HG03159 (cell line): ENCODE results near the gene HMGB2.

Experiments used
- ATAC-seq: cut with Tn5 transposase; IDR thresholded peaks from one replicate; pipeline ENCODE4 v1.9.1; 2021; ENCODE audit warnings: mild to moderate bottlenecking, moderate library complexity; ENCODE audit not compliant: unreplicated experiment

Gene HMGB2

DNA sequence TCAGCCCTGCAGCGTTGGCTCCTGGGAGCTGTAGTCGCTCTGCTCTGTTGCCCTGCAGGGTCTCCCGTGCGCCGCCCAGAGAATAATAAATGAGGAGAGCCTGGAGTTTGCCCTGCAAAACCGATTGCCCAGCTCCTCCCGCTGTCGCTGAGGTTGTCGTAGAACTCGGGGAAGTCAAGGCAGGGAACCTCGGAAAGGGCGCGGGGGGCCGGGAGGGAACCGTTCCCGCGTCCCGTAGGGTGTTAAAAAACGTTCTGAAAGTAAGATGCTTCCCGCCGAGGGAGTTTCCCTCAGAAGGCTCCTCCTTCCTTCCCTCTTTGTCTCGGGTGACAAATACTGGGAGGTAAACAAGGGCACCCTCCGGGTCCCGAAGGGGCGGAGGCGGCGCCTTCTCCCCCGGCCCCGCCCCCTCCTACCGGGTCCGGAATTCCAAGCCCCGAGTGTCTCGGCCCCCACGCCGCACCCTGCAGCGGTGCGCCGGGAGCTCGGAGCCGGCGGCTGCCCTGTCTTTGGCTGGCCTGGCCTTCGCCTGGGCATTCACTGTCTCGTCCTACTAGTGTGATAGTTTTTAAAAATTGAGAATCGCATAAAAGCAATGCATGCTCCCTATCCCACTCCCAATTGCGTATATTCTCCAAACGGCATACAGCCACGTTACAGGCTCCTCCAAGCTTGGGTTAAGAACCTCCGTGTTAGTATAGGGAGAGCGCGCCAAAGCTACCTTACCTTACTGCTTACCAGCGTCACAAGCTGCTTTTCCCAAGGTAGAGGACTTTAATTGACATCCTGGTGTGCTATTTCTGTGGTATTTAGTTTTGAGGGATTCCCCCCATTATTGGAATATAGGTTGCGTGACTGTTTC is 964 bp upstream of the HMGB2 start:
- ATAC-seq: peak; percentile 11

DNA sequence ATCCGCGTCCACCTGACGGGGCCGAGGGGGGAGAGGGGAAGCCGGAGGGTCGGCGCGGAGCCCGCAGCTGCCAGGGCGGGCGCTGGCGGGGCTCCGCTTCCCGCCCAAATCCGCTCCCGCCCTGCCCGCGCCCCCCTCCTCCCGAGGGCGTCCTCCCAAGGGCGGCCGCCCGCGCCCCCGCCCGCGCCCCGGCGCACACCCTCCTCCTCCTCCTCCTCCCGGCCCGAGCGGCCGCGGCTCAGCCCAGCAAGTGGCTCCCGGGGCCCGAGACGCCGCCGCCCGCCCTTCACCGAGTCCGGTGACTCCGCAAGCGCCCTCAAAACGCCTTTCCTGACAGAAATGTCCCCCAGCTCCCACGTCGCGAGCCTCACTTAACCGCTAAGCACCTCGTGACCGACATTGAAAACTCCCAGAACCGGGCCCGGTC is 487 bp downstream of the HMGB2 start:
- peak; percentile 1 for ATAC-seq

- no peak for ATAC-seq
Measured at GRCh38 chr4:173332963-173333657, 1.0 kb downstream of the HMGB2 start.

DNA sequence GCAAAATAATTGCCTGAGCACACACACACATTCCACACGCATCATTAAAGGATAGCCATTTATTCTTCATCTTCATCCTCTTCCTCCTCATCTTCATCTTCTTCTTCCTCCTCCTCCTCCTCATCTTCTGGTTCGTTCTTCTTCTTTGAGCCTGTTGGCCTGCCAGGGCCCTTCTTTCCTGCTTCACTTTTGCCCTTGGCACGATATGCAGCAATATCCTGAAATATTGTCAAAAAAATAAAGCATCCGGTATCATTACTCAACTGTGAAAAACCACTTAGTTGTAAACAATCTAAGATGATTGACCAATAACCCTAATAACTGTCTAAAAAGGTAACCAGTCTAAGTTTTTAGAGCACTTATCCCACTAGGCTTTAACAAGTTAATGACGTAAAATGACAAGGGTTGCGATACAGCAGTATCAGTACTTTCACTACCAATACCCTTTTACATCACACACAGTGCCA is 2.1 kb downstream of the HMGB2 start:
- no peak for ATAC-seq

GRCh38 chr4:173330590-173330989 is 3.6 kb downstream of the HMGB2 start:
- no peak for ATAC-seq

DNA sequence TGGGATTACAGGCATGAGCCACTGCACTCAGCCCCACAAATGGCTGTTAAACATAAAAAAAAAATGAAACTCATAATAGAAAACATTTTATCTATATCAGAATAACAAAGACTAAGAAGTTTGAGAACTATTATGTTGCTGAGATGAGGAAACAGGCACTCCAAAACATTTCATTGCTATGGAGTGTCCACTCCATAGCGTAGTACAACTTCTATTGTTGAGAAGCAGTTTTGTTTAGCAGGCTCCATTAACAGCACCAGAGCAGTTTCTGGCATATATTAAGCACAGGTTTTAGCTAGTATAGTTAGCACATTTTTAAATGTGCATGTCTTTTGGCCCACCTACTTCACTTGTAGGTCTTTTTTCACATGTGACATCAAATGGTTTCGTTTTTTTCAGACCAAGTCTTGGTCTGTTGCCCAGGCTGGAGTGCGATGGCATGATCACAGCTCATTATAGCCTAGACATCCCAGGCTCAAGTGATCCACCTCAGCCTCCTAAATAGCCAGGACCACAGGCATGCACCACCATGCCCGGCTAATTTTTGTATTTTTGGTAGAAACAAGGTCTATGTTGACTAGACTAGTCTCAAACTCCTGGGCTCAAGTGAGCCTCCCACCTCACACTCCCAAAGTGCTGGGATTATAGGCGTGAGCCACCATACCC is 5.8 kb downstream of the HMGB2 start:
- ATAC-seq: no peak

DNA sequence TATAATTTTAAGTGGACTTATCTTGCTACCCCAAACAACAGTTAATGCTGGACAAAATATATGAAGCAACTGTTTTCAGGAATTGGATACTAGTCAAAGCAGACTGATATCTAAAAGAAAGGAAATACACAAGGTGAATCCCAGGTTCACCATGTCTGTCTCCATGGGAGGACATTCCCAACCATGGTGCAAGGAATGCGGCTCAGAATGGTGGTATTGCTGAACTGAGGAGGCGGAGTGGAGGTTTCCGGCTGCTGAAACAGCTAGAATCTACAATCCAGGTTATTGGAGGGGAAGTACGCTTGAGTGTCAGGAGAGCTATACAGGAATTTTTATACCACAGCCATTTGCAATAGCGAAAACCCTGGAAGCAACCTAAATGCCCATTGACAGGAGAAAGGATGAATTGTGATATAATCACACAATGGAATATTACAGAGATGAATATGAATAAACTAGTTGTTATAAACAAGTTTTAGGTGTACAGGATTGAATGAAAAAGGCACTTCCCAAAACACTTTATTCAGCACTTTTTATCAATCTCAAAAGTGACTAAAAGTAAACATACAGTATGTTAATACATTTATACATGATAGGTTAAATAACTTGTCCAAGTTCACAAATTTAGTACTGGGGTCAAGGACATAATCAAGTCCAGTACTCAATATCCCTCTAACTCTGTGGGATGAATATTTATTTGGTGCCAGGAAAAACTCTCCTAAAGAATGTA is 9.0 kb downstream of the HMGB2 start:
- ATAC-seq: no peak

- no peak for ATAC-seq
Measured at GRCh38 chr4:173319696-173320095, 14.5 kb downstream of the HMGB2 start.

GRCh38 chr4:173318648-173319211 is 15.4 kb downstream of the HMGB2 start:
- no peak for ATAC-seq

GRCh38 chr4:173318240-173318639 is 15.9 kb downstream of the HMGB2 start:
- no peak for ATAC-seq

DNA sequence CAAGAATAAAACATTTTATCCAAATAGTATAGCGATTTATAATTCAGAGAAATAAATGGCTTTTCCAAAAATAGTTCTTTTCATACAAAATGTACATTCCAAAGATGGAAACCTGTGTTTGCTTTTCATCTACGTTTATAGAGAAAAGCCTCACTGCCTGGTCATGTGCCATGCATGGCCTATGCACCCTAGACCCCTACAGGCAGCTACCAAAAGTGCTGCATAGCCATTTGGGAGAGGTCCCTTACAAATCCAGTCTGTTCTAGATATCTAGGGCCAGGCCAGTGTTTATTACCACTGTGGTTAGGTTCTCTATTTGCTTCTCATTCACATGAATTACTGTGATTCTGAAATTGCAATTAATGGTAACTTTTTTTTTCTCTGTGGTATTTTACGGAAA is 17.2 kb downstream of the HMGB2 start:
- peak; percentile 83 for ATAC-seq

DNA sequence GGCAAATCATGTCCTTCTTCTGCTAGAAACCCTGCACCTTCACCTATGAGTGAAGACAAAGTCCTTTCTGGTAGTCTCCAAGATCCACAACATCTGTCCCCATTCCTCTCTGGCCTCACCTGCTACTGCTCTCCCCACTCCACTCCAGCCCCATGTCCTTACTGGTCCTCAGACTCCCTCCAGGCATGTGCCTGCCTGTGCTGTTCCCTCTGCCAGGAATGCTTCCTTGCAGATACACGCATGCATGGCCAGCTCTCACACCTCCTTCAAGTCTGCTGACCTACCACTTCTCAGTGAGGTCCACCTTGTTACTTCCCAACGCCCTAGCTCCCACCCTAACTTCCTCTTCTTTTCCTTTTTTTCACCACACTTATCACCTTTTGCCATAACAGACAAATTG is 18.1 kb downstream of the HMGB2 start:
- no peak for ATAC-seq

DNA sequence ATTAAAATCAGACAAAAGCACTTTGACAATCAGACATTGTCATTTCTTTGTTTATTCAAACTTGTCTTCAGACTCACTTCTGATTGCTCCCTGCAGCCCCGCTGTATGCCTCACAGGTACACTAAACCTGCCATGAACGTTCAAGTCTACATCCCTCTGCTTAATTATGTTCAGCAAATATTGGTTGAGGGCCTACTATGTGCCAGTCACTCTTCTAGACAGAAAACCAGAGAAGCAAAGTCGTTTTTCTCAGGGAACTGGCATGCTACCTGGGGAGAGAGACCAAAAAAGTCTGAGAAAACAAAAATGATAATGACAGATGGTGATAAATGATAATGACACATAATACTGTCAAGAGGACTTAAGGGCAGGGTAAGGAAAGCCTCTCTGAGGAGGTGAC is 19.4 kb downstream of the HMGB2 start:
- no peak for ATAC-seq

- ATAC-seq: no peak
Measured at GRCh38 chr4:173311368-173311767, 22.8 kb downstream of the HMGB2 start.

DNA sequence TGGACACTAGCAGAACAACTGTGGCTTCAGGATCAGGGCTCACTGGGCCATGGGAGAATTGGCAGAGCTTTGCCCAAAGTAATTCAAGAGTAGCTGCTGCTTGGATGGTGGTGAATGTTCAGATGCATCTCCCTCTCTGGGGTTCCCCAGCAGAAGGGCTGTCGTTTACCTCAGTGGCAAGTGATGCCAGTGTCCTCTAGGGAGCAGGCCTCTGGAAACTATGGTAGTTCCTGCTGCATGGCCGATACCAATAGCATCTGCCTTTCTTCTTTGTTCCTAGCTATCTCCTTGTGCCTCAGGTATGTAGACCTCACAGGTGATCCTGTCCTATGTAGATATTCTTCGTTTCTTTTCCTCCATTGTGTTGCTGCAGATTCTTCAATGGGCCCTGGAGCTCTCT is 26.4 kb downstream of the HMGB2 start:
- ATAC-seq: no peak

DNA sequence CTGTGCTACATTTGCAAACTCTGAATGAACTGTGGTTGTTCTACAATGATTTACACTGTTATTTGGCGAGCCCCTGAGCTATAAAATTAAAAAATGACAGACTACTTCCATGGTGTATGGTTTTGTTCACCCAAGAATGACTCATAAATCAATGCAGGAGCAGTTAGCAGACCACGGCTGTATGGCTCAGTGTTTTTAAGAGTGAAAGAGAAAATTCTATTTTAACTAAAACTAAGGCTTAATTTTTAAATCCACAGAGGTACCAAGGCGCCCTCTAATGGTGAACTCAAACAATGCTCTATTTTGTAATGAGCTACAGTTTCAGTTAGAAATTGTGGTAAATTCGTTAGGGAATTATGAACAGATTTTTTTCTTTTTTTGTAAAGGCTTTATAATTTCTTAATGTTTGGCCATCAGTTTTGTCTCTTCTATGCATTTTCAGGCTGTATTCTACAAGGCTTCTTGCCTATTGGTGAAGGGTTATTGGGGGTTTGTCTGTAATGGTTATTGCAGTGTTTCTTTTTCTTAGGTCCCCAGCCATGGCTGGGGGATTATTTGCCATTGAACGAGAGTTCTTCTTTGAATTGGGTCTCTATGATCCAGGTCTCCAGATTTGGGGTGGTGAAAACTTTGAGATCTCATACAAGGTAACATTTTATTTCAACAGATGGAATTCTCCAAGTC is 32.5 kb downstream of the HMGB2 start:
- peak; percentile 72 for ATAC-seq

- ATAC-seq: no peak
Measured at GRCh38 chr4:173294444-173294843, 39.7 kb downstream of the HMGB2 start.

DNA sequence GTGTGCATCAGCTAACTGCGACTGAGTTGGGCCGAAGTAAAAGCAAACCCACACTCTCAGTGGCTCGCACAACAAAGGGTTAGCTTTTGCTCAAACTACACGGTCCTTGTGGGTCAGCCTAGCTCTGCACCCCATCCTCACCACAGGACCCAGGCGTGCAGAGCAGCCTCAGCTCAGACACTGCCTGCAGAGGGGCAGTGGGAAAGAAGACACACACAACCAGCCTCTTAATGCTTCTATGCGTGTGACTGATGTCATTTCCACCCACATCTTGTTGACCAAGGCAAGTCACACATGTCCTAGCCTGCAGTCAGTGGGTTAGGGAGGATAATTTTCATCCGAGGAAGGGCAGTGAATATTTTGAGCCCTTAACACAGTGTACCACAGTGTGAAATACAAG is 40.5 kb downstream of the HMGB2 start:
- no peak for ATAC-seq

GRCh38 chr4:173291899-173292298 is 42.3 kb downstream of the HMGB2 start:
- no peak for ATAC-seq

DNA sequence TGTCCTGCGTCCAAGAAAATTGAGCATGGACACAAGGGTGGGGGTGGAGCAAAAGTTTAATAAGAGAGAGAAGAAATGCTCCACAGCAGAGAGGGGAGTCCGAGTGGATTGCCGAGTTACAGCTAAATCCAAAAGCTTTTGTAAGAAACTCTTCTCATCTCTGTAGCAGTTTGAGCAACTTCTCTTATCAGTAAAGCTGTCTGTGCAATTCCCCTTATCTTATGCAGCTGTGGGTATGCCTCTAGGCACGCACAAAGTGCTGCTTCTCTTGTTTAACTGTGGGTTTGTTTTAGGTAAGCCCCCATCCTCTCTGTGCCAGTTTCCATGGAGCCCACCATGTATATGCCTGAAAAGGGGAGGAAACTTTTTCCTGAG is 44.8 kb downstream of the HMGB2 start:
- no peak for ATAC-seq
